Measurements from ENCODE around the gene ATP2A1. TPM values are rescaled to one million over a fixed set of nuclear protein-coding genes. Genes with fewer than 3 reads are reported as not detected.

Gene ATP2A1
- total RNA-seq, 1 experiment from 2014 or later, result 10.3 TPM

- Histone ChIP-seq H3K27me3 (ENCODE audit: insufficient read depth, low read length) (no peaks in the 10 kb centered on the region), H3K36me3 (ENCODE audit: control insufficient read depth in 1 of 2, insufficient read depth in 2 of 2, low read length in 2 of 2) (peaks cover 15 to 18% of the 10 kb centered on the region in 2 experiments), H3K9me2 (ENCODE audit: insufficient read depth) (no peaks in the 10 kb centered on the region), H3K4me1 (ENCODE audit: control insufficient read depth in 1 of 2, insufficient read depth in 2 of 2, low read length in 2 of 2) (peaks cover 5 to 10% of the 10 kb centered on the region in 2 experiments; a peak in 2 of 4 replicates), H3K27ac (ENCODE audit: low read depth, low read length) (no peak overlapping the region), H3K4me3 (replicated peaks in 1 of 2; ENCODE audit: low read depth in 1 of 2, low read length in 2 of 2) (no peak overlapping the region), H3K79me2 (ENCODE audit: insufficient read depth, low read length) (no peaks in the 10 kb centered on the region; the same call in 1 of the 2 replicates), H4K20me1 (ENCODE audit: insufficient read depth) (no peaks in the 10 kb centered on the region), H2AFZ (ENCODE audit: low read depth, low read length, poor library complexity, severe bottlenecking) (no peak overlapping the region), H3K9ac (ENCODE audit: low read length) (no peak overlapping the region), H3K9me3 (ENCODE audit: control insufficient read depth in 1 of 2, insufficient read depth in 1 of 2, low read depth in 1 of 2, low read length in 2 of 2) (no peaks in the 10 kb centered on the region), H3K4me2 (ENCODE audit: low read length) (no peak overlapping the region)
- intact Hi-C loops (cut with micrococcal nuclease), result no loop called here
- ChIA-PET POLR2A (no interaction called here), RAD21 (ENCODE audit: low non-redundant PET in 1 of 2, low total read pairs in 2 of 2, uncharacterized antibody in 2 of 2, unreplicated experiment in 2 of 2) (no interaction called here), CTCF (interaction anchor here (0.9 kb wide), 1 partner anchor 10 kb away, joined by 4 read pairs; the partner anchor contains the start of gene SH2B1)
- no TSS peak for BruUV-seq (replicated peaks)
- no peak for DNase-seq (ENCODE audit: low read depth, low spot score)
- ATAC-seq, result no peak
- TF ChIP-seq EGR1 (IDR thresholded peaks at IDR 0.05; ENCODE audit: low read depth) (no peak), SIN3A (IDR thresholded peaks at IDR 0.05; ENCODE audit: low read depth) (no peak), CBX3 (IDR thresholded peaks at IDR 0.05; ENCODE audit: low read depth) (no peak), ZNF274 (IDR thresholded peaks at IDR 0.05; ENCODE audit: low read depth, low read length) (no peak), CEBPB (IDR thresholded peaks at IDR 0.05; ENCODE audit: low read depth) (no peak), ZFX (IDR thresholded peaks at IDR 0.05) (no peak), EZH2phosphoT487 (IDR thresholded peaks at IDR 0.05; ENCODE audit: borderline replicate concordance) (no peak), RAD21 (IDR thresholded peaks at IDR 0.05; ENCODE audit: low read depth) (no peak), JUND (IDR thresholded peaks at IDR 0.05) (no peak)
- TF ChIP-seq, protein P1, sequence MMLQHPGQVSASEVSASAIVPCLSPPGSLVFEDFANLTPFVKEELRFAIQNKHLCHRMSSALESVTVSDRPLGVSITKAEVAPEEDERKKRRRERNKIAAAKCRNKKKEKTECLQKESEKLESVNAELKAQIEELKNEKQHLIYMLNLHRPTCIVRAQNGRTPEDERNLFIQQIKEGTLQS (IDR thresholded peaks at IDR 0.05), result no peak
- TF ChIP-seq, protein P2, sequence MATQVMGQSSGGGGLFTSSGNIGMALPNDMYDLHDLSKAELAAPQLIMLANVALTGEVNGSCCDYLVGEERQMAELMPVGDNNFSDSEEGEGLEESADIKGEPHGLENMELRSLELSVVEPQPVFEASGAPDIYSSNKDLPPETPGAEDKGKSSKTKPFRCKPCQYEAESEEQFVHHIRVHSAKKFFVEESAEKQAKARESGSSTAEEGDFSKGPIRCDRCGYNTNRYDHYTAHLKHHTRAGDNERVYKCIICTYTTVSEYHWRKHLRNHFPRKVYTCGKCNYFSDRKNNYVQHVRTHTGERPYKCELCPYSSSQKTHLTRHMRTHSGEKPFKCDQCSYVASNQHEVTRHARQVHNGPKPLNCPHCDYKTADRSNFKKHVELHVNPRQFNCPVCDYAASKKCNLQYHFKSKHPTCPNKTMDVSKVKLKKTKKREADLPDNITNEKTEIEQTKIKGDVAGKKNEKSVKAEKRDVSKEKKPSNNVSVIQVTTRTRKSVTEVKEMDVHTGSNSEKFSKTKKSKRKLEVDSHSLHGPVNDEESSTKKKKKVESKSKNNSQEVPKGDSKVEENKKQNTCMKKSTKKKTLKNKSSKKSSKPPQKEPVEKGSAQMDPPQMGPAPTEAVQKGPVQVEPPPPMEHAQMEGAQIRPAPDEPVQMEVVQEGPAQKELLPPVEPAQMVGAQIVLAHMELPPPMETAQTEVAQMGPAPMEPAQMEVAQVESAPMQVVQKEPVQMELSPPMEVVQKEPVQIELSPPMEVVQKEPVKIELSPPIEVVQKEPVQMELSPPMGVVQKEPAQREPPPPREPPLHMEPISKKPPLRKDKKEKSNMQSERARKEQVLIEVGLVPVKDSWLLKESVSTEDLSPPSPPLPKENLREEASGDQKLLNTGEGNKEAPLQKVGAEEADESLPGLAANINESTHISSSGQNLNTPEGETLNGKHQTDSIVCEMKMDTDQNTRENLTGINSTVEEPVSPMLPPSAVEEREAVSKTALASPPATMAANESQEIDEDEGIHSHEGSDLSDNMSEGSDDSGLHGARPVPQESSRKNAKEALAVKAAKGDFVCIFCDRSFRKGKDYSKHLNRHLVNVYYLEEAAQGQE (IDR thresholded peaks at IDR 0.05; ENCODE audit: low read depth), result no peak
- TF ChIP-seq, protein P3, sequence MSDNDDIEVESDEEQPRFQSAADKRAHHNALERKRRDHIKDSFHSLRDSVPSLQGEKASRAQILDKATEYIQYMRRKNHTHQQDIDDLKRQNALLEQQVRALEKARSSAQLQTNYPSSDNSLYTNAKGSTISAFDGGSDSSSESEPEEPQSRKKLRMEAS (IDR thresholded peaks at IDR 0.05), result no peak
These were observed 3.9 kb upstream of the ATP2A1 start for GRCh38 chr16:28874406-28874805.

All from HCT116 (cell line).